ENCODE results near the gene NPNT.
"Not testable (repeated sequence)": the region's sequence is repeated elsewhere in the genome, so short reads cannot be mapped to it uniquely, and the experiment has no call there.

Gene NPNT, protein sequence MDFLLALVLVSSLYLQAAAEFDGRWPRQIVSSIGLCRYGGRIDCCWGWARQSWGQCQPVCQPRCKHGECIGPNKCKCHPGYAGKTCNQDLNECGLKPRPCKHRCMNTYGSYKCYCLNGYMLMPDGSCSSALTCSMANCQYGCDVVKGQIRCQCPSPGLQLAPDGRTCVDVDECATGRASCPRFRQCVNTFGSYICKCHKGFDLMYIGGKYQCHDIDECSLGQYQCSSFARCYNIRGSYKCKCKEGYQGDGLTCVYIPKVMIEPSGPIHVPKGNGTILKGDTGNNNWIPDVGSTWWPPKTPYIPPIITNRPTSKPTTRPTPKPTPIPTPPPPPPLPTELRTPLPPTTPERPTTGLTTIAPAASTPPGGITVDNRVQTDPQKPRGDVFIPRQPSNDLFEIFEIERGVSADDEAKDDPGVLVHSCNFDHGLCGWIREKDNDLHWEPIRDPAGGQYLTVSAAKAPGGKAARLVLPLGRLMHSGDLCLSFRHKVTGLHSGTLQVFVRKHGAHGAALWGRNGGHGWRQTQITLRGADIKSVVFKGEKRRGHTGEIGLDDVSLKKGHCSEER

DNA sequence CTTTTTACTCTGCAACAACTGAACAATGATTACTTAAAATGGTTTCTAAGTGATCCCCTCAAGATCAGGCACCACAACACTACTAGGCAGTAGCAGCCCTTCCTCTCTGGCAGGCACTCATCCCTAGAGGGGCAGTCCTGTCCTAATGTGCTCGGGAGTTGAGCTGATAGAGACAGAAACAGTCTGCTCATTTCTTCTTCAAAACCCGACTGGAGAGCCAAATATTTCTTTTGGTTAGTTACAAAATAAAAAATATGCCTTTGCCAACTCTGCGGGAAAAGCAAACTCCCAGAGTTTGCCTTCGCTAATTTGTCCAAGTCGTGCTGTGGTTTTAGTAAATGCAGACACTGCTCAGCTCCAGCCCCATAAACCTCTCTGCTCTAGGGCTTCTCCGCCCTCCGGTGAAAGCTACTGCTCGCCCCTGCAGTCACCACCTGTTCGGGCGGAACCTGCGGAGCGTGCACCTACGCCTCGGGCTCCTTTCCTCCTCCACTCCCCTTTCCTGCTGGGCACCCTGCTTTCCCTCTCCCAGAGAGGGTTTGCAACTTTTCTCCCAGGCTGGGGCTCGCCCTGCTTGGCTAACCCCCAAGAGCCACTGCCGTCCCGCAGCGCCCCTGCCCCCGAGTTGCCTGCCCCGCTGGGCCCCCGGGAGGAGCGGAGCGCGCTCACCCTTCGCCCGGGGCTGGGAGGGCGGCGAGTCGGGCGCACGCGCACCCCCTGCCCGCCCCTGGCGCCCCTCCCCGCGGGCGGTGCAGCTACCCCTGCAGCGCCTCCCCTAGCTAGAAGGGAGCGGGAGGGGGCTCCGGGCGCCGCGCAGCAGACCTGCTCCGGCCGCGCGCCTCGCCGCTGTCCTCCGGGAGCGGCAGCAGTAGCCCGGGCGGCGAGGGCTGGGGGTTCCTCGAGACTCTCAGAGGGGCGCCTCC, at the start of gene NPNT:
Gene NPNT (plus strand): TSS at position 812 of the 923 bp plus-strand sequence. CDS start 182 bp downstream, outside the sequence.
- no peak for DNase-seq (ENCODE audit: low read depth)

DNA sequence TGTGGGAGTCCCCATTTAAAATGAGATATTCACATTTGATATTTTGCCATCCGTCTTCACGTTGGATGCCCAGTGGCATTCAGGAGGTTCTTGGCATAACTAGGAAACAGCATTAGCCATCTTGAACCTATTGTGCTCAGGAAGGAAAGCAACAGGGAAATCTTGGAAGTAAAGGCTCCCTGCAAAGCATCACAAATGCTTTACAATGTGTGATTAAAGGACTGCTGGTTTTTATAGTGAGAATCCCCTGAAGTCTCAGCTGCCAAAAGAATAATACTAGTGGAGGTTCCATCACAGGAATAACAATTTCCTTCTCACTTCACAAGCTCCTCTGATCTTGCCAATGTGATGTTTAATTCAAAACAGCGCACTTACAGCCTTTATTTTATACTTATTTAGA, 49.7 kb upstream of the NPNT start:
- DNase-seq (ENCODE audit: low read depth) = no peak

GRCh38 chr4:105848359-105848758, 46.9 kb upstream of the NPNT start:
- DNase-seq (ENCODE audit: low read depth) = not testable (repeated sequence)

DNA sequence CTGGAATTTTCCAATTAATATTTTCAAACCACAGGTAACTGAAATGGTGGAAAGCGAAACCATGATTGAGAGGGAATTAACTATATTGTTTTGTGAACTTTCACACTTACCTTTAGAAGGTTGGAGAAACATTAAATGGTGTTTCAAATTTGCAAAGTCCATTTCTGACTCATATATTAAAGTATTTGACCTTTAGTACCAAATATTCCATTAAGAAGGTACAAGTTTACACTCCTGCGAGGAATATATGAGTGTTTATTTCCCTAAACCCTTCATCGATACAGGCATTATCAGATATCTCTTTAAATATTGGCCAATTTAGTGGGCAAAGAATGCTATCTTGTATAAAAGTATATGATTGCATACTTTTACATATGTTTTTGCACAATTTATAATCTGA, 44.1 kb upstream of the NPNT start:
- DNase-seq (ENCODE audit: low read depth) = no peak

GRCh38 chr4:105852230-105852629, 43.0 kb upstream of the NPNT start:
- not testable (repeated sequence) for DNase-seq (ENCODE audit: low read depth)

DNA sequence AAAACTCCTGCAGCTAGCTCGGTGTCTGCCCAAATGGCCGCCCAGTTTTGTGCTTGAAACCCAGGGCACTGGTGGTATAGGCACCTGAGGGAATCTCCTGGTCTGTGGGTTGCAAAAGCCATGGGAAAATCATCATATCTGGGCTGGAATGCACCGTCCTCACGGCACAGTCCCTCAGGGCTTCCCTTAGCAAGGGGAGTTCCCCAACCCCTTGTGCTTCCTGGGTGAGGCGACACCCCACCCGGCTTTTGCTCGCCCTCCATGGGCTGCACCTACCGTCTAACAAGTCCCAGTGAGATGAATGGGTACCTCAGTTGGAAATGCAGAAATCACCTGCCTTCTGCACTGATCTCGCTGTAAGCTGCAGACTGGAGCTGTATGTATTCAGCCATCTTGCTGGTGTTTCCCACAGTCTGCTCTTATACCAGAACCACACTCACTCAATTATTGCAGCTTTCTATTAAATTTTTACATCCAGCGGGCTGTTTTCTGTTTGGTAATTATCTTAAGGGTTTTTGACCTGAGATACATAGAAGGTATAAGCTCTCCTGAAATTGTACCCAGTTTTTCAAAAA, 36.7 kb upstream of the NPNT start:
- no peak for DNase-seq (ENCODE audit: low read depth)

DNA sequence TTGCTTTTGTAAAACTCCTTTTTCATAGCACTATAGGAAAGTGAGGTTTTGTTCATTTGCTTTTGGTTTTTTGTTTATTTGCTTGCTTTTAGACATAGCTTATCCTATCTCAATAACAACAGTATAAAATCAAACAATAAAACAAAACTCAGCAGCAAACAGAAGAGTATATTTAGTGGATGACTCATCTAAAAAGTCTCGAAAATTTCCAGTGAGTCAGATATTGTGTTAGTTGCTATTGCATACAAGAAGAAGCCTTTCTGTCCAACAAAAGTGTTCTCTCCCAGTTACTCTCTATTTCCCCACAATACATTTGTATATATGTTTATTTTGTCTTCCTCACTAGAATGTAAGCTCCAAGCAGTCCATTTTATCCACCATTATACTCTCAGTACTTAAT, 36.0 kb upstream of the NPNT start:
- DNase-seq (ENCODE audit: low read depth) = no peak

DNA sequence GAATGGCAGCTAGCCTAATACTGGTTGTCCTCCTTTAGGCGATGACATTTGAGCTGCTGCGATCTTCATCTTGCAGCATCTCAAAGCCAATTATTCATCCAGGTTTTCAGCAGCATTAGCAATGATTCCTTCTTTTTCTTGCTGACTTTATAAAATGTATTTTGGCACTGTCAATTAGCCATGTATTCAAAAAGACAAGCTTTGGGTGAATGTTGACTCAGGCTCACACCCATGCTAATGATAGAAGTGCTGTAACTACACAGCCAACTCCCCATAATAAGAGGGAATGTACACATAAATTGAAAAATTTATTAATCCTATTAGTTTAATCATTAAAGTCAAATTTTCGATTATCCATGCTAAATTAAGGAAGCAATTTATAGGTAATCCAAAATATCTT, 24.3 kb upstream of the NPNT start:
- DNase-seq (ENCODE audit: low read depth) = no peak

DNA sequence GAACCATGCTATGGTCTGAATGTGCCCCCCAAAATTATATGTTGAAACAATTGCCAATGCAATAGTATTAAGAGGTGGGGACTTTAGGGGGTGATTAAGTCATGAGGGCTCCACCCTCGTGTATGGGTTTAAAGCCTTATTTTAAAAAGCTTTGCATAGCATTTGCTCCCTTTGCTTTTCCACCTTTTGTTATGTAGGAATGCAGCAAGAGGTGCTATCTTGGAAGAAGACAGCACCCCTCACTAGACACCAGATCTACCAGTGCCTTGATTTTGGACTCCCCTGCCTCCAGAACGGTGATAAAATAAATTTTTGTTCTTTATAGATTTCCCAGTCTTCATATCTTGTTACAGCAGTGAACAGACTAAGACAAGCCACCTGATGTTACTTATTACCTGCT, 23.3 kb upstream of the NPNT start:
- DNase-seq (ENCODE audit: low read depth) = no peak

DNA sequence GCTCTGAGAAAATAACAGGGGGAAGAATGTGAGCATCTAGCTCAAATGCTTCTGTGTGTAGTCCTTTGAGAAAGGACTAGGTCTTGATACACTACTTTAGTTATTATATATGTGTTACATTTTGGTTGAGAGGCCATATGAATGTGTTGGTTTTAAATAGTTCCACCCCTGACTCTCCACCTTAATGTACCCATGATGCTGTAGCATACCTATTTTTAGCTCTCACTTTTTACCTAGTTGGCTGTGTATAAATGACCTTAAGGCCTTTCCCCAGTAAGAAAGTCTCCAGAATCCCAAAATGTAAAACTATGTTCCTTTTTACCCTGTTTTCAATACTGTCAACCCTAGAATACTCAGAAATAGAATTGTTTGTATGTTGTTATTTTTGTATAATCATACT, 20.0 kb upstream of the NPNT start:
- DNase-seq (ENCODE audit: low read depth) = no peak

DNA sequence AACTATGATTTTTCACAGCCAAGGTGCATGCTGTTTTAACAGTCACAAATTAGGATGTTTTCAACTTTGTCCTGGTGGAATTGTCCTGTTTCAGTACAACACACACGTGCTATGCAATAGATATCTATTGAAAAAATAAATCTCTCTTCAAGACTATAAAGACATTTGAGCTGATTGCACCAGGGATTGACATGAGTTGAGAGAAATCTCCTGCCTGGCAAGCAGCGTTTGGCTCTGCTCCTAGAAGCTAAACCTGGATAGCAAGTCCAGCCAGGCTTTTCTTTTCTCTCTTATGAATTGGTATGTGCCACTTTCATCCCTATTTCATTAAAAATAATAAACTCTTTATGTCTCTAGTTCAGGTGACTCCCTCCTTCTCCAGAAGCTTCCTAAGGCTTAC, 16.6 kb upstream of the NPNT start:
- DNase-seq (ENCODE audit: low read depth) = no peak

DNA sequence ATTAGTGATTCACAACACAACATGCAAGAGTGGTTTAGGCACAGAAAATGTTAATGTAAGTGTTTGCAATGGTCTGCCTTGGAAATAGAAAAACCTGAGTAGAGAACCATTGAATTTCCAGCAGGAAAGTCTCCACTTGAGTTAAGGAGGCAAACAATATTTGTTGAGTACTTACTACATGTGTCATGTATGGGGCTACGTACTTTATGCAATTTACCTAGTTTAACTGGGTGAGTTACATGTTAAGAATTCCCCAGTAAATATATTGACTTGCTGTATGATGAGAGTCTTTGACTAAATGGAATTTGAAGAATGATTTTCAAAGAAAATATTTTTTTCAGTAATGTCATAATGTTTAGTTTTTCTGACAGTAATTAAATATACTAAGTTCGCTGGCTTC, 7.8 kb upstream of the NPNT start:
- no peak for DNase-seq (ENCODE audit: low read depth)

DNA sequence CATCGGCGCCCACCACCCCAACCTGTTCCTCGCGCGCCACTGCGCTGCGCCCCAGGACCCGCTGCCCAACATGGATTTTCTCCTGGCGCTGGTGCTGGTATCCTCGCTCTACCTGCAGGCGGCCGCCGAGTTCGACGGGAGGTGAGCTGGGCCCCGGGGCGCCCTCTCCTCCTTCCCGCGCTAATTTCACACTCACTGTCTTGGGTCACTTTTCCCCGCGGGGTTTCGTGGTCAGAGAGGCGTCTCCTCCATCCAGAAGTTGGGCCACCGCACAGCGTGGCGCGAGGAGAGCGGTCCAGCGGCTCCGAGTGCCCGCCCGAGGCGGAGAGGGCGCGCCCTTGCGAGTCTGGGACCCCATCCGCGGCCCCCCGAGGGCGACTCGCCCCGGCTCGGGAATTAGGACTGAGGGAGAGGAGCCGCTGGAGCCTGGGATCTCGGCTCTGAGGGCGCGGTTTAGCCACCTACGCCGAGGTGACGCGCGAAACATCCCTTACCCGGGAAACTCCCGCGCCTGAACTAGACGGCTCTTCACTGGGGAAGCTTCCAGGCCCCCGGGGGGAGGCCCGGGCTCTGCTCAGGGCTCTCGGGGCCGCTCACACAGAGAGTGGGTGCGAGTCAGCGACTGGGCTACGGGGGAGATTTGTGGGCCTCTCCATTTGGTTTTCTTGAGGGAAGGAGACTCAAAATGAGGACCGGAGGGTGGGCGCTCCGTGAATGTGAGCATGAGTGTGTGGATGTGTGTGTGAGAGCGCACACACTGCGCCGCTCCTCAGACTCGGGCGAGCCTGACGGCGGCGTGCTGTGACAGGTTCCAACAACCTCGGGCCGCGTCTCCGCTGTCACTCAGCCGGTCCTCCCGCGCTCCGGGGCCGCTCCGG, 551 bp downstream of the NPNT start:
- no peak for DNase-seq (ENCODE audit: low read depth)

DNA sequence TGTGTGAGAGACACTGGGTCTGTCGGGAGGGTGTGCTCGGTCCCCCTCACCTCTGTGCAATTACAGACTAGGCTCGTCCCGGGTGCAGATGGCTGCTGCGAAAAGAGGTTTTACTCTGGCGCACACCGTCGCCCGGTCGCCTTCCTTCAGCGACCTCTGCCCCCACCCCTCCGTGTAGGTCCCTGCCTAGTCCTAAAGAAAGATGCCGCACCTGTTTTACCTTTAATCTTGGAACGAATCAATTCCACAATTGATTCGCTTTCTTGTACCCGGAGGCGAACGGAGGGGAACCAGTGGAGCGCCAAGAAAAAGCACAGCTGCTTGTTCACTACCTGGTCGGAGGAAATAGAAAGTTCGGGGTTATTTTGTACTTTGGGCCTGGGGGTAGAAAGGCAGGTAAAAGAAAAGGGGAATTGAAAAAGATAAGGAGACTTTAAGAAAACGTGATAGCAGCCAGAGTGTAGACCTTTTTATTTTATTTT, 1.2 kb downstream of the NPNT start:
- no peak for DNase-seq (ENCODE audit: low read depth)

DNA sequence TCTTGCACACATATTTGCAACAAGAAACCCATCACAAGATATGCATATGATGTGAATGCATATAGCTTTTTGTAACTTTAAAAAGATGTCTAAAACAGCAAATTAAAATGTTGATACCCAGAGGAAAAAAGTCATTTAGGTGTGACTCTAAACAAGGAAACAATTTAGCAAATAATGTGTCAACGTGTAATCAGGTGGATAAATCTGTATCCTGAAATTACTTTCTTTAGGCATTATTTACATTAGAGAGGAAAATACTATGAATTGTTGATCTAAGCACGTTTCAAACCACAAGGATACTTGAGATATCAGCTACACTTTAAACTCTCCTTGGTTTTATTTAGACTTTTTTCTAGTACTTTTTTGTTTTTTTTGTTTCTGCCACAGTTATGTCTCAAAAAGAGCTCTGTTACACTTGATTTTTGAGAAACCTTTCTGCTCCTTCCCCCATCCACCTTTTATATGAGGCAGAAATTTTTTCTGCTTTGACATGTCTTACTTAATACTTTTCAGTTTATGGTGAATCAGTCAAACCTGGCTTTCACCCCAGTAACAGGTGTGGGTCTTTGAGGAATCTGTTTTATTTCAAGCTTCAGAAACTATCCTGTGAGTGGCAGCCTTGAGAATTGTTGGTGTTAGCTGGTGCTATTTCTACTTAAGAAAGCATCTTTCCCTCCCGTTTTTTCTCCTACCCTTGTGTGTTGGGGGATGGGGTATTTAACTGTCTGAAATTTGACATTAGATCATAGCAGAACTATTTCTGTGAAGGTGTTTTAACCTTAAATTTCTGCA, 1.9 kb downstream of the NPNT start:
- DNase-seq (ENCODE audit: low read depth) = no peak

GRCh38 chr4:105900541-105900940, 5.3 kb downstream of the NPNT start:
- no peak for DNase-seq (ENCODE audit: low read depth)

DNA sequence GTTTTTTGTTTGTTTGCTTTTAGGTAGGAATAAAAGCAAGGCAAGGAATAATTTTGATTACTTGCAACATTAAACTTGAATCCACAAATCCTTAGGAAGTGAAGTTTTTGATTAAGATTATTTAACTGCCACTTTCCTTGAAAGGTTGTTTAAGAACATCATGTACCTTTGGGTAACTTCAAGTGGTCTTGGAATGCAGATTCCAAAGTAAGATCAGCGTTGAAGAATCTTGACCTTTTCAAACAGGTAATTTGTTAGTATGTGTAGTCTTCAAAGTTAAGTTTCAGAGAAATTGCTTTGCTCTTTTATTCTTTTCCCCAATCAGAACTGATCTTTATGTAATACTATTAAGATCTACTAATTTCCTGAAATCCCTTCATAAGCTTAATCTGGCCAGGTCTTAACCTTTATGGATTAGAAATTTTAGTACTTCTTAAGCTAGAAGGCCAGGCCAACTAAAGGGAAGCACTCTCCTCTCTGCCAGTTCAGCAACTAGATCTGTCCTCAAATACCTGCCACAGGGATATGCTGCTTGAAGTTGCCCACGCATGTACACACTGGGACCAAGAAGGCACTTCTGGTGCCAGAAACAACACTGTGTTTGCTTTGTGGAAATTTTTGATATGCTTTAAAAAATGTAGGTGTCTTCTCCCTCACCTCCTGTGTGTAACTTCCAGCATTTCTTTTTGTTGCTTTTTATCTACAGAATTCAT, 7.4 kb downstream of the NPNT start:
- no peak for DNase-seq (ENCODE audit: low read depth)

- DNase-seq (ENCODE audit: low read depth) = no peak
These were observed 14.6 kb downstream of the NPNT start for GRCh38 chr4:105909787-105910281.

- DNase-seq (ENCODE audit: low read depth) = no peak
These were observed 16.2 kb downstream of the NPNT start for GRCh38 chr4:105911426-105911825.

- DNase-seq (ENCODE audit: low read depth) = no peak
These were observed 17.4 kb downstream of the NPNT start for GRCh38 chr4:105912633-105913032.

Measured in activated T-cell treated with anti-CD3 and anti-CD28 coated beads for 1 hour (primary cell).